Measurements from ENCODE around the gene STAP2.

STAP2 gene

DNA sequence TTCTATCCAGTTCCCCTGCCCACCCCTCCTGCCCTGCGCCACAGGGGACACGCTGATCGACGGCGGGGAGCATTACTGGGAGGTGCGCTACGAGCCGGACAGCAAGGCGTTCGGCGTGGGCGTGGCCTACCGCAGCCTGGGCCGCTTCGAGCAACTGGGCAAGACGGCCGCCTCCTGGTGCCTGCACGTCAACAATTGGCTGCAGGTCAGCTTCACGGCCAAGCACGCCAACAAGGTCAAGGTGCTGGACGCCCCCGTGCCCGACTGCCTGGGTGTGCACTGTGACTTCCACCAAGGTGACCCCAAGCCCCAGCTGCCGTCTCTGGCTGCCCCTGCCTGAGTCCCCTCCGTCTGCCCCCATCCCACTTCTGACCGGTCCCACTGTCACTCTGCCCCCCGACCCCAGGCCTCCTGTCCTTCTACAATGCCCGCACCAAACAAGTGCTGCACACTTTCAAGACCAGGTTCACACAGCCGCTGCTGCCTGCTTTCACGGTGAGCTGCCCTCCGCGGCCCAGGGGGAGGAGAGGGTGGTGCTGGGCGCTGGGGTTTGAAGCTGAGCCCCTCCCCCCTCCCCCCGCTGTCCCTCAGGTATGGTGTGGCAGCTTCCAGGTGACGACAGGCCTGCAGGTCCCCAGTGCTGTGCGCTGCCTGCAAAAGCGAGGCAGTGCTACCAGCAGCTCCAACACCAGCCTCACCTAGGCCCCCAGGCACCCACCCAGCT is 15.5 kb downstream of the STAP2 start:
- Histone ChIP-seq H3K36me3 (peaks cover 3% of the 10 kb centered on the region; the same call in 1 of the 2 replicates), H3K4me3 (ENCODE audit: low read depth, low read length) (no peak overlapping the region), H3K27me3 (ENCODE audit: insufficient read depth, low read depth, severe bottlenecking) (no peaks in the 10 kb centered on the region), H3K9me3 (ENCODE audit: severe bottlenecking) (peaks cover 8% of the 10 kb centered on the region), H3K27ac (no peak overlapping the region)
- TF ChIP-seq, protein P1, sequence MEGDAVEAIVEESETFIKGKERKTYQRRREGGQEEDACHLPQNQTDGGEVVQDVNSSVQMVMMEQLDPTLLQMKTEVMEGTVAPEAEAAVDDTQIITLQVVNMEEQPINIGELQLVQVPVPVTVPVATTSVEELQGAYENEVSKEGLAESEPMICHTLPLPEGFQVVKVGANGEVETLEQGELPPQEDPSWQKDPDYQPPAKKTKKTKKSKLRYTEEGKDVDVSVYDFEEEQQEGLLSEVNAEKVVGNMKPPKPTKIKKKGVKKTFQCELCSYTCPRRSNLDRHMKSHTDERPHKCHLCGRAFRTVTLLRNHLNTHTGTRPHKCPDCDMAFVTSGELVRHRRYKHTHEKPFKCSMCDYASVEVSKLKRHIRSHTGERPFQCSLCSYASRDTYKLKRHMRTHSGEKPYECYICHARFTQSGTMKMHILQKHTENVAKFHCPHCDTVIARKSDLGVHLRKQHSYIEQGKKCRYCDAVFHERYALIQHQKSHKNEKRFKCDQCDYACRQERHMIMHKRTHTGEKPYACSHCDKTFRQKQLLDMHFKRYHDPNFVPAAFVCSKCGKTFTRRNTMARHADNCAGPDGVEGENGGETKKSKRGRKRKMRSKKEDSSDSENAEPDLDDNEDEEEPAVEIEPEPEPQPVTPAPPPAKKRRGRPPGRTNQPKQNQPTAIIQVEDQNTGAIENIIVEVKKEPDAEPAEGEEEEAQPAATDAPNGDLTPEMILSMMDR (IDR thresholded peaks at IDR 0.05; ENCODE audit: low read depth, low read length) = no peak
- no peak for DNase-seq

DNA sequence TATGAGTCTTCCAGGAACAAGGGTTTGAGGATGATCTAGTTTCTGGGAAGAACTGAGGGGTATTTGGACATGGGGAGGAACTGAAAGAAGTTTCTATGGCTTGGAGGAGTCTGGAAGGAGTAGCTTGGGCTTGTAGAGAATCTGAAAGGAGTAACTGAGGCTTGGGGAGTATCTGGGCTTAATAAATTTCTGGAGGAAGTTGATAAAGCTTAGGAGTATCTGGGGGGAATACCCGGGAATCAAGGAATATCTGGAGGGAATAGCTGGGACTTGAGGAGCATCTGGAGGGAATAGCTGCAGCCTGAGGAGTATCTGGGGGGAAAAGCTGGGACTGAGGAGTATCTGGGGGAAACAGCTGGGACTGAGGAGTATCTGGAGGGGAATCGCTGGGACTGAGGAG is 18.2 kb downstream of the STAP2 start:
- DNase-seq = no peak
- Histone ChIP-seq H3K9me3 (ENCODE audit: severe bottlenecking) (peaks cover 8% of the 10 kb centered on the region), H3K27me3 (ENCODE audit: insufficient read depth, low read depth, severe bottlenecking) (no peaks in the 10 kb centered on the region), H3K4me3 (ENCODE audit: low read depth, low read length) (no peak overlapping the region), H3K27ac (no peak overlapping the region), H3K36me3 (peaks cover 12% of the 10 kb centered on the region)
- TF ChIP-seq, protein P1 (IDR thresholded peaks at IDR 0.05; ENCODE audit: low read depth, low read length) = no peak

DNA sequence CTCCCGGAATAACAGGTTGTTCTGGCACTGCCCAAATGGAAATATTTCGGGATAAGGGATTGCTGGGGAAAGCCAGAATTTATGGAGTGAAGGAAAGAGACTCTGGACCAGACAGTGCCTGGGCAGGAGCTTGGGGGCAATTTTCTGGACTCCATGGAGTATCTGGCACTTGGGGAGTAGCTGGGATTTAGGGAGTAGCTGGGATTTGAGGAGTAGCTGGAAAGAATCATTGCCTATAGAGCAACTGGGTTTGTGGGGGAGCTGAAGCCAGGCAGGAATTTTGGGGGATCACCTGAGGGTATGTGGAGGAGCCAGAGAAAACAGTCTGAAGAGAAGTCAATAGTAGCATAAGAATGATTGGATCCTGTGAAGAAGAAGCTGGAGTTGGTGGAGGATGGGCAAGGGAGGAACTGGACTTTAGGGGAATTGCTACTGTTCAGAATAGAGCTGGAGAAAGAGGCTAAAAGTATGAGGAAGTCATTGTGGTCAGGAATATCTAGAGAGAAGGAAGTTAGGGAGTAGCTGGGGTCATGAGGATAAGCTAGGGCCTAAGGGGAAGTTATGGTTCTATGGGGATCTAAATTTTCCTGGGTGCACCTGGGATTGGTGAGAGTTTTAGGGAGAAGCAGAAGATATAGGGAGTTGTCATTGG is 19.4 kb downstream of the STAP2 start:
- H3K27me3 ChIP-seq (ENCODE audit: insufficient read depth, low read depth, severe bottlenecking) = no peaks in the 10 kb centered on the region
- no peak for DNase-seq
- peaks cover 12% of the 10 kb centered on the region for H3K36me3 ChIP-seq
- no peak overlapping the region for H3K27ac ChIP-seq
- no peak overlapping the region for H3K4me3 ChIP-seq (ENCODE audit: low read depth, low read length)
- H3K9me3 ChIP-seq (ENCODE audit: severe bottlenecking) = peaks cover 8% of the 10 kb centered on the region
- TF ChIP-seq, protein P1 (IDR thresholded peaks at IDR 0.05; ENCODE audit: low read depth, low read length) = no peak

DNA sequence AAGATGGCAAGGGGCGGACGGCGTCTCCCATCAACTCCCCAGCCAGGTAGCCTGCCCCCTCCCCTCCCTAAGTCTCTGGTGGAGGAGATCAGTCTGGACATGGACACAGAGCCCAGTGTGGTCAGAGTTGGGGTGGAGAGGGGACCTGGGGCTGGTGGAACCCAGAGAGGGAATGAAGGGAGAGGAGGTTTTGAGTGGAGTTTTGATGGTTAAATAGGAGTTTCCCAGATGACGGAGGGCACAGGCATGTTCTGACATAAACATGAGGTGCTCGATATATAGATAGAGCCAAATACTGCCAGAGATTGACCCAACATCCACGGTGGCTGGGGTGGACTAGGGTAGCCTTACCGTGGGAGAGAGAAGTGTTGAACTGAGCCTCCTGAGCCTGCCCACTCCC is 20.2 kb downstream of the STAP2 start:
- H3K27me3 ChIP-seq (ENCODE audit: insufficient read depth, low read depth, severe bottlenecking) = no peaks in the 10 kb centered on the region
- TF ChIP-seq, protein P1 (IDR thresholded peaks at IDR 0.05; ENCODE audit: low read depth, low read length) = no peak
- no peak for DNase-seq
- no peak overlapping the region for H3K27ac ChIP-seq
- no peak overlapping the region for H3K4me3 ChIP-seq (ENCODE audit: low read depth, low read length)
- peaks cover 12% of the 10 kb centered on the region for H3K36me3 ChIP-seq
- H3K9me3 ChIP-seq (ENCODE audit: severe bottlenecking) = peaks cover 8% of the 10 kb centered on the region

DNA sequence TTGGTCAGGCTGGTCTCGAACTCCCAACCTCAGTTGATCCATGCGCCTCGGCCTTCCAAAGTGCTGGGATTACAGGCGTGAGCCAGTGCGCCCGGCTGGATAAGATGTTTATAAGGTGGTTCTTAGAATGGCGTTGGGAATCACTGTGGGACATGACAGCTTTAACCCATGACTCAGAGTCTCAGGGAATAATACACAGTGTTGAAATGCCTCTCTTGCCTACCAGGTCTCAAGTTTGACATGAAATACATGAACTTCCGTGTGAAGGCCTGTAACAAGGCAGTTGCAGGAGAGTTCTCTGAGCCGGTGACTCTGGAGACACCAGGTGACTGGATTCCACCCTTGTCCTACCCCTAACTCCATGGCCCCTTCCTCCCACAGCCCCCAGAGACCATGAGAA is 21.7 kb downstream of the STAP2 start:
- Histone ChIP-seq H3K27ac (no peak overlapping the region), H3K4me3 (ENCODE audit: low read depth, low read length) (no peak overlapping the region), H3K9me3 (ENCODE audit: severe bottlenecking) (peaks cover 8% of the 10 kb centered on the region), H3K27me3 (ENCODE audit: insufficient read depth, low read depth, severe bottlenecking) (no peaks in the 10 kb centered on the region), H3K36me3 (peaks cover 18% of the 10 kb centered on the region)
- TF ChIP-seq, protein P1 (IDR thresholded peaks at IDR 0.05; ENCODE audit: low read depth, low read length) = no peak
- no peak for DNase-seq
